Measurements from ENCODE around the gene MRI1.
"Not testable (repeated sequence)": the region's sequence is repeated elsewhere in the genome, so short reads cannot be mapped to it uniquely, and the experiment has no call there.

The MRI1 gene

DNA sequence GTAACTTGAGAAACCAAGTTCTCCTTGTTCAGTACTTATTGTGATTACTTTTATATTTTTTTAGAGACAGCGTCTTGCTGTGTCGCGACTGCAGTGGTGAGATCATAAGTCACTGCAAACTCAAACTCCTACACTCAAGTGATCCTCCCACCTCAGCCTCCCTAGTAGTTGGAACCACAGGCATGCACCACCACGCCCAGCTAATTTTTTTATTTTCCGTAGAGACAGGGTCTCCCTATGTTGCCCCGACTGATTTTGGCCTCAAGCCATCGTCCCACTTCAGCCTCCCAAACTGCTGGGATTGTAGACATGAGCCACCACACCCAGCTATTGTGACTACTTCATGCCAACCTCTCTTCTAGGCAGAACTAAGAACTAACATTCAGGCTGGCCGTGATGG lies 18.2 kb downstream of the MRI1 start:
- H3K4me3 ChIP-seq (ENCODE audit: low read length): no peak overlapping the region
- no peaks in the 10 kb centered on the region for H3K27me3 ChIP-seq (ENCODE audit: control insufficient read depth, insufficient read depth, low read length)
- H3K4me1 ChIP-seq (ENCODE audit: control insufficient read depth, insufficient read depth, low read length): peaks cover 18% of the 10 kb centered on the region
- H3K36me3 ChIP-seq (ENCODE audit: control insufficient read depth, insufficient read depth, low read length): peaks cover 3% of the 10 kb centered on the region
- no peak overlapping the region for H3K9ac ChIP-seq (ENCODE audit: low read length)
- H3K9me3 ChIP-seq (ENCODE audit: control insufficient read depth, low read length): no peaks in the 10 kb centered on the region

DNA sequence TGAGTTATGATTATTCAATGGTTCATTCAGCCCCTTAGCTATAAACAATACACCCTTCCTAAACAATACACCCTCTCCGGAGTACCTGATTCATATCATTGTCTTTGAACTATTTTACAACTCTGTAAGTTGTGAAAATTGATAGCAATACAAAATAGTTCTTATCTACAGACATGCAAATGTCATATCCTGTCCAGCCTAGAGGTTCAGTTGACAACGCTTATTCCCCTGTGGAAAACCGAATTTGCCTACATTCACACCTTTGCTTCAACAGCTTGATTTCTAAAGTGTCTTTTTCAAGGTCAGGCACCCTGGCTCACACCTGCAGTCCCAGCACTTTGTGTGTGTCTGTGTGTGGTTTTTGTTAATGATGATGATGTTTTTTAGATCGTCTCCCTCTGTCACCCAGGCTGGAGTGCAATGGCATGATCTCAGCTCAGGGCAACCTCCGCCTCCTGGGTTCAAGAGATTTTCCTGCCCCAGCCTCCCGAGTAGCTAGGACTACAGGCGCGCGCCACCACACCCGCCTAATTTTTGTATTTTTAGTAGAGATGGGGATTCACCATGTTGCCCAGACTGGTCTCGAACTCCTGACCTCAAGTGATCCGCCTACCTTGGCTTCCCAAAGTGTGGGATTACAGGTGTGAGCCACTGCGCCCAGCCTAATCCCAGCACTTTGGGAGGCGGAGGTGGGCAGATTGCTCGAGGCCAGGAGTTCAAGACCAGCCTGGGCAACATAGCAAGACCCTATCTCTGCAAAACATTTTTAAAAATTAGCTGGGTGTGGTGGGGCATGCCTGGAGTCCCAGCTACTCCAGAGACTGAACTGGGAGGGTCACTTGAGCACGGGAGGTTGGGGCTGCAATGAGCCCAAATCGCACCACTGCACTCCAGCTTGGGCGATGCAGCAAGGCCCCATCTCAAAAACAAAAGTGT lies 19.5 kb downstream of the MRI1 start:
- Histone ChIP-seq H3K36me3 (ENCODE audit: control insufficient read depth, insufficient read depth, low read length) (no peaks in the 10 kb centered on the region), H3K4me3 (ENCODE audit: low read length) (no peak overlapping the region), H3K4me1 (ENCODE audit: control insufficient read depth, insufficient read depth, low read length) (peaks cover 18% of the 10 kb centered on the region), H3K27me3 (ENCODE audit: control insufficient read depth, insufficient read depth, low read length) (no peaks in the 10 kb centered on the region), H3K9me3 (ENCODE audit: control insufficient read depth, low read length) (no peaks in the 10 kb centered on the region), H3K9ac (ENCODE audit: low read length) (no peak overlapping the region)

DNA sequence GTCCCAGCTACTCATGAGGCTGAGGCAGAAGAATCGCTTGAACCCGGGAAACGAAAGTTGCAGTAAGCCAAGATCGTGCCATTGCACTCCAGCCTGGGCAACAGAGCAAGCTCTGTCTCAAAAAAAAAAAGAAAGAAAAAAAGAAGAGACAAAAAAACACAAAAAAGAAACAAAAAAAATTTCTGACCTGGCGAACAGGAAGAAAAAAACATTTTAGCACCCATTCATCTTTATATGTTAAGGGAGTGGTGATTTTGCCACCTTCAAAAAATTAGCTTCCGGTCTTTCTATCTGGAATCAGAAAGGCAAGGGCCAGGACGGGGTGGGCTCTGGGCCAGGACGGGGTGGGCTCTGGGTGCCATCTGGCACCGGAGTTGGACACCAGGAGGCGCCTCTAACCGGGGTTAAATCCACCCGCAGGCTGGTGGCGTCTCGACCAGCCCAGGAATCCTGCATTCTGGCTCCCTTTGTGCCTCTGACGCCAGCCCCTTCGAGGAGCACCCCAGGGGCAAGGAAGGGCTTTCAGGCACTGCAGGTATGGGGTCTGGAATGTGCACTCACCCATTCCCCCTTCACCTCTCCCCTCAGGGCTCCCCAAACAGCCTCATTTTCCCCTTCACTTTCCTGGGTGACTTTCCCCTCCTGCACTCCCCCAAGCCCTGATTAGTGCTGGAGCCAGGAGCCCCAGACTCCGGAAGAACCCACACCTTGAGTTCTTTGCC lies 20.6 kb downstream of the MRI1 start:
- H3K27me3 ChIP-seq (ENCODE audit: control insufficient read depth, insufficient read depth, low read length): no peaks in the 10 kb centered on the region
- peaks cover 18% of the 10 kb centered on the region for H3K4me1 ChIP-seq (ENCODE audit: control insufficient read depth, insufficient read depth, low read length)
- H3K4me3 ChIP-seq (ENCODE audit: low read length): peak overlapping the region; percentile 14
- peak overlapping the region; percentile 75 for H3K9ac ChIP-seq (ENCODE audit: low read length)
- no peaks in the 10 kb centered on the region for H3K9me3 ChIP-seq (ENCODE audit: control insufficient read depth, low read length)
- no peaks in the 10 kb centered on the region for H3K36me3 ChIP-seq (ENCODE audit: control insufficient read depth, insufficient read depth, low read length)

DNA sequence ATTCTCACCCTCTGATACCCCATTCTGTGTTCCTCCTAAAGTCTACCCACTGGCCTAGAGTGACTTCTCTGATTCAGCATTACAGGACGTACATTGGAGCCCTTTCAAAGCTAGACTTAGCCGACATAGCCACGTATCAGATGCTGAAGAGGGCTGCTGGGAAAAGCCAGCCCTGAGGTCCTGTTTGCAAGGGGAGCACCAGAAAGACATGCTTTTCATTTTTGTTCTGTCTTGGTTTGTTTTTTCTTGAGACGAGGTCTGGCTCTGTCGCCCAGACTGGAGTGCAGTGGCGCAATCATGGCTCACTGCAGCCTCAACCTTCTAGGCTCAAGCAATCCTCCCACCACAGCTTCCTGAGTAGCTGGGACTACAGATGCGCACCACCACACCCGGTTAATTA lies 24.7 kb downstream of the MRI1 start:
- Histone ChIP-seq H3K9ac (ENCODE audit: low read length) (no peak overlapping the region), H3K27me3 (ENCODE audit: control insufficient read depth, insufficient read depth, low read length) (no peaks in the 10 kb centered on the region), H3K4me3 (ENCODE audit: low read length) (no peak overlapping the region), H3K9me3 (ENCODE audit: control insufficient read depth, low read length) (no peaks in the 10 kb centered on the region), H3K4me1 (ENCODE audit: control insufficient read depth, insufficient read depth, low read length) (peaks cover 11% of the 10 kb centered on the region), H3K36me3 (ENCODE audit: control insufficient read depth, insufficient read depth, low read length) (no peaks in the 10 kb centered on the region)

DNA sequence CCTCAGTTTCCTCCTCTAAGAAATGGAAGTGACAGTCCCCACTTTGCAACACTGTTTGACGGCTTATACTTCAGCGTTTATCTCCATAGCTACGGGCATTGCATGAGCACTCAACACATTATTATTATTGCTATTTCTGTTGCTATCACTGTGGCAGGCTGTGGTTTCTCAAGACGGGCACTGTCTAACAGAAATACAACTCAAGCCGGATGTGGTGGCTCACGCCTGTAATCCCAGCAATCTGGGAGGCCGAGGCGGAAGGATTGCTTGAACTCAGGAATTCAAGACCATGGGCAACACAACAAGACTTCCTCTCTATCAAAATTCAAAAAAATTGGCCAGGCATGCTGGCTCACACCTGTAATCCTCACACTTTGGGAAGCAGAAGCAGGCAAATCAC lies 26.0 kb downstream of the MRI1 start:
- Histone ChIP-seq H3K36me3 (ENCODE audit: control insufficient read depth, insufficient read depth, low read length) (no peaks in the 10 kb centered on the region), H3K4me3 (ENCODE audit: low read length) (no peak overlapping the region), H3K4me1 (ENCODE audit: control insufficient read depth, insufficient read depth, low read length) (peaks cover 8% of the 10 kb centered on the region), H3K27me3 (ENCODE audit: control insufficient read depth, insufficient read depth, low read length) (no peaks in the 10 kb centered on the region), H3K9ac (ENCODE audit: low read length) (no peak overlapping the region), H3K9me3 (ENCODE audit: control insufficient read depth, low read length) (no peaks in the 10 kb centered on the region)

DNA sequence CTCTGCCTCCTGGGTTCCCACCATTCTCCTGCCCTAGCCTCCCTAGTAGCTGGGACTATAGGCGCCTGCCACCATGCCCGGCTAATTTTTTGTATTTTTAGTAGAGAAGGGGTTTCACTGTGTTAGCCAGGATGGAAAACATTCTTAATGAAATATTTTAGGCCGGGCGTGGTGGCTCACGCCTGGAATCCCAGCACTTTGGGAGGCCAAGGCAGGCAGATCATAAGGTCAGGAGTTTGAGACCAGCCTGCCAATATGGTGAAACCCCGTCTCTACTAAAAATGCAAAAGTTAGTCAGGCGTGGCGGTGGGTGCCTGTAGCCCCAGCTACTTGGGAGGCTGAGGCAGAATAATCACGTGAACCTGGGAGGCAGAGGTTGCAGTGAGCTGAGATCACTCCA lies 29.0 kb downstream of the MRI1 start:
- not testable (repeated sequence) for H3K36me3 ChIP-seq (ENCODE audit: control insufficient read depth, insufficient read depth, low read length); H3K4me3 ChIP-seq (ENCODE audit: low read length); H3K9ac ChIP-seq (ENCODE audit: low read length); H3K9me3 ChIP-seq (ENCODE audit: control insufficient read depth, low read length); H3K27me3 ChIP-seq (ENCODE audit: control insufficient read depth, insufficient read depth, low read length)
- peaks cover 23% of the 10 kb centered on the region for H3K4me1 ChIP-seq (ENCODE audit: control insufficient read depth, insufficient read depth, low read length)

DNA sequence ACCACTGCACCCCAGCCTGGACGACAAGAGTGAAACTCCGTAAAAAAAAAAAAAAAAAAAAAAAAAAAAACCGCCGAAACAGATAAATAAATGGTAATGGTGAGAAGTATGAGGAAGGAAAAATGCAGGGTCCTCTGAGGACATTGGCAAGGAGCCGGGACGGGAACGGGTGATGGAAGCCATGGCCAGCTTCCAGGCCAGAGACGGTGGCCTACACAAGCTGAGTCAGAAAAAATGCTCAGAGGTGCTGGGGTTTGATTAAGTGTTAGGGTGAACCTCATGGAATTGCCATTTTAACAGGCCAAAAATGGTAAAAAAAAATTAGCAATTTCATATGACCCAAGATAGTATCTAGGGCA lies 30.1 kb downstream of the MRI1 start:
- Histone ChIP-seq H3K9me3 (ENCODE audit: control insufficient read depth, low read length) (no peaks in the 10 kb centered on the region), H3K4me3 (ENCODE audit: low read length) (peak overlapping the region; percentile 84), H3K4me1 (ENCODE audit: control insufficient read depth, insufficient read depth, low read length) (peaks cover 23% of the 10 kb centered on the region), H3K36me3 (ENCODE audit: control insufficient read depth, insufficient read depth, low read length) (no peaks in the 10 kb centered on the region), H3K27me3 (ENCODE audit: control insufficient read depth, insufficient read depth, low read length) (no peaks in the 10 kb centered on the region), H3K9ac (ENCODE audit: low read length) (peak overlapping the region; percentile 94)

DNA sequence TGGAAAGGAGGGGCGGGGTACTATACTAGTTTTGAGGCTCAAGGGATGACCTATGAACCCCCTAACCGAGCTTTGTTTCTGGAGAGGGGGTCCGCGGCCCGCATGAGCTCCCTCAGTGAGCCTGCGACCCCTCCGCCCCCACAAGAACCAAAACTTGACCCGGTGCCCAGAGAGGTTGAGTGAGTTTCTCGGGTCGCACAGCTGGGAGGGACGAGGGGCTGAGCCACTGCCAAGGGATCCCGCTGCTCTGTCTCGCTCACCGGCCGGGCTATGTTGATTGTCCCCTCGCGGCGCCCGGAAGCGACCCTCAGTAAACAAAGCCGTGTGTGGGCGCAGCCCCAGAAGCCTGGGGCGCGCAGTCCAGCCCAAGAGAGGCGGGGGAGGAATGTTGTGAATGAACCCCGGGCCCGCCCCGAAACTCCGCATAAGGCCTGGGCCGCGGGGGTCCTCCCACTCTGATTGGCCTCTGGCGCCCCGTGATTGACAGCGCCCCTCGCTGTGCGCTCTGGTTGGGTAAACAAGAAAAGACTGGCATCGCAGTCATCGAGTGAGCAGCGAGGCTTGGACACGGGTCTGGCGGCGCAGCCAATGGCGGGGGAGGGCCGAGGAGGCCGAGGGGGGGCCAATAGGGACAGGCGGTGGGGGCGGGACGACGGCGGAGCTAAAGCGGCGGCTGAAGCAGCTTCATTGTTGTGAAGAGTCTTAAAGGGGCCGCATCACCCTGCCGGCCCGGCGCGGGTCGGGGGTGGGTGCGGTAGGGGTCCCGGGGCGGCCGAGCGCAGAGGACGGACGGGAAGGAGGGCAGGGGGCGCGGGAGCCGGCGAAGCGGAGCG lies 30.7 kb downstream of the MRI1 start, which contains the start of gene ZSWIM4:
Gene ZSWIM4, plus strand, starts transcription at position 687 of the 833 bp plus-strand sequence. CDS start 206 bp downstream, outside the sequence.
- Histone ChIP-seq H3K27me3 (ENCODE audit: control insufficient read depth, insufficient read depth, low read length) (no peaks in the 10 kb centered on the region), H3K9ac (ENCODE audit: low read length) (peak within 1 kb of the TSS; percentile 94)

DNA sequence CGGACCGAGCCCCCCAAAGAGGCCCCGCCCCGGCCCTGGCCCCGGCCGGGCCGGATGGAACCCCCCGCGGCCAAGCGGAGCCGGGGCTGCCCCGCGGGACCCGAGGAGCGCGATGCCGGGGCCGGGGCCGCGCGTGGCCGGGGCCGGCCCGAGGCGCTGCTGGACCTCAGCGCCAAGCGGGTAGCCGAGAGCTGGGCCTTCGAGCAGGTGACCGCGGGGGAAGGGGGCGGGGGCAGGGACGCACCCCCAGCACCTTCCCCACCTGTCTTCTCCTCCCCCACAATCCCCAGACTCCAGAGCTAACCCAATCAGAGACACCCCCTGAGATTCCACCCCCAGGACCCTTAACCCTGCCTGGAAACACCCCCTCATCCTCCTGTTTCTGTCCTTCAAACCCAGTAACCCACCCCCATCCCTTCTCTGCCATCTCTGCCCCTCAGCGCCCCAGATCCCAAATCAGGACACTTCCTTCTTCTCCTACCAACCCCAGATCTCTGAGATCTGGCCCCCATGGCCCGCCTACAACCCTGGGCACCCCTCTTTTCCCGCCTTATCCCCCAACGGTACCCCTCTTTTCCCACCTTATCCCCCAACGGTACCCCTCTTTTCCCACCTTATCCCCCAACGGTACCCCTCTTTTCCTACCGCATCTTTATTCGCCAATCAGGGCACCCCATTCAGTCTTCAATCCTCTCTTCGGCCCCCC lies 31.4 kb downstream of the MRI1 start:
- peaks cover 23% of the 10 kb centered on the region for H3K4me1 ChIP-seq (ENCODE audit: control insufficient read depth, insufficient read depth, low read length)
- H3K9me3 ChIP-seq (ENCODE audit: control insufficient read depth, low read length): no peaks in the 10 kb centered on the region
- no peaks in the 10 kb centered on the region for H3K27me3 ChIP-seq (ENCODE audit: control insufficient read depth, insufficient read depth, low read length)
- no peaks in the 10 kb centered on the region for H3K36me3 ChIP-seq (ENCODE audit: control insufficient read depth, insufficient read depth, low read length)
- H3K4me3 ChIP-seq (ENCODE audit: low read length): no peak overlapping the region
- peak overlapping the region; percentile 85 for H3K9ac ChIP-seq (ENCODE audit: low read length)

More for the DNA sequence above, 30.7 kb downstream of the MRI1 start, which contains the start of gene ZSWIM4:
- Histone ChIP-seq H3K4me1 (ENCODE audit: control insufficient read depth, insufficient read depth, low read length) (peaks cover 23% of the 10 kb centered on the region), H3K4me3 (ENCODE audit: low read length) (peak within 1 kb of the TSS; percentile 84), H3K9me3 (ENCODE audit: control insufficient read depth, low read length) (no peaks in the 10 kb centered on the region), H3K36me3 (ENCODE audit: control insufficient read depth, insufficient read depth, low read length) (no peaks in the 10 kb centered on the region)

DNA sequence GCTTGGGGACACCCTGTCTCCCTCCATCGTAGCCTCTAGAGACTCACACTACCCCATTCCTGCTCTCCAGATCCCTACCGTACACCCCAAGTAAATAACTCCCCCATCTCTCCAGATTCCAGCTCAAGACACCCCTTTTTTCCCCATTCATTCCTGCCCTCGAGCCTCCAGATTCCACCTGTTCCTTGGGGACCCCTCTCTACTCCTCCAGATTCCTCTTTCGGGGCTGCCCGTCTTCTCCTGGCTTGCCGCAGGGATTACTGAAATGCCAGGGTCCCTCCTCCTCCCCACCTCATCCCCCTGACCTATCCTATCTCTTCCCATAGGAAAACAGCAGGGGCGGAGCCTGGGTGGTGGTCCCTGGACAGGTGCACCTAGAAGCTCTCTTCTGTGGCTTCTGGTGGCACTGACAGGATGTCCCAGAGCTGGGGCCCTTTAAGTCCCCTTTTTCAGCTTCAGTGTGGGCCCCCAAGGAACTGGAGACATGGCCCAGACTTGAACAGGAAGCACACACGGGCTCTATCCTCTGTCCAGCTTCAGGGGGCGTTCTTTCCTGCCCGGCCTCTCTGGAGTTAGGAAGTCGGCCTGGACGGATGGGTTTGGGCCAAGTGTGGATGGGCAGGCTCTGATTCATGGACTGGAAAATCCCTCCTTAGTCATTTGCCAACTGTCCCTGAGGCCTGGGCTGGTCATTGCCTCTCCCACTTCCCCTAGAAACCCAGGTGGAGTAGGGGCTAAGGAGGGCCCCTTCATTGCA lies 32.2 kb downstream of the MRI1 start:
- H3K9ac ChIP-seq (ENCODE audit: low read length): peak overlapping the region; percentile 85
- peaks cover 23% of the 10 kb centered on the region for H3K4me1 ChIP-seq (ENCODE audit: control insufficient read depth, insufficient read depth, low read length)
- H3K9me3 ChIP-seq (ENCODE audit: control insufficient read depth, low read length): no peaks in the 10 kb centered on the region
- no peak overlapping the region for H3K4me3 ChIP-seq (ENCODE audit: low read length)
- H3K36me3 ChIP-seq (ENCODE audit: control insufficient read depth, insufficient read depth, low read length): no peaks in the 10 kb centered on the region
- no peaks in the 10 kb centered on the region for H3K27me3 ChIP-seq (ENCODE audit: control insufficient read depth, insufficient read depth, low read length)

DNA sequence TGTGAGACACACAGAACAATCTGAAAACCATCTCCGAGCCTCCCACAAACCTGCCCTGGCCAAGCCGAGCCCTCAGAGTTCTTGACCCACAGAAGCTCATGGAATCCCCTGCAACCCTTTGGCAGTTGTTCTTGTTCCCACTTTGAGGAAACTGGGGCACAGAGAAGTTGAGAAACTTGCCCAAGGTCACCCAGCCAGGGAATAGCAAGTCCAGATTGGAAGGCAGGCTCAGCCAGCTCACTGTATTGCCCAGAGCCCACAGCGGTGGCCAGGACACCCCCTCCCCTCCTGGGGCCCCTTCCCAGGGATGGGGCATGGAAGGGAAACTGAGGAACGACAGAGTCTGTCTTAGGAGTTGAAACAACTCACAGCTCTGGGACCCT lies 32.7 kb downstream of the MRI1 start:
- H3K27me3 ChIP-seq (ENCODE audit: control insufficient read depth, insufficient read depth, low read length): no peaks in the 10 kb centered on the region
- no peak overlapping the region for H3K4me3 ChIP-seq (ENCODE audit: low read length)
- H3K9ac ChIP-seq (ENCODE audit: low read length): peak overlapping the region; percentile 85

More for the DNA sequence above, 32.7 kb downstream of the MRI1 start:
- peaks cover 23% of the 10 kb centered on the region for H3K4me1 ChIP-seq (ENCODE audit: control insufficient read depth, insufficient read depth, low read length)
- no peaks in the 10 kb centered on the region for H3K36me3 ChIP-seq (ENCODE audit: control insufficient read depth, insufficient read depth, low read length)
- no peaks in the 10 kb centered on the region for H3K9me3 ChIP-seq (ENCODE audit: control insufficient read depth, low read length)
